HG02571 (cell line): ENCODE data around the gene ZCWPW2.

Experiments
- ATAC-seq: cut with Tn5 transposase; IDR thresholded peaks from one replicate; pipeline ENCODE4 v1.9.1; 2021; ENCODE audit warnings: mild to moderate bottlenecking, moderate library complexity; ENCODE audit not compliant: unreplicated experiment

The ZCWPW2 gene

DNA sequence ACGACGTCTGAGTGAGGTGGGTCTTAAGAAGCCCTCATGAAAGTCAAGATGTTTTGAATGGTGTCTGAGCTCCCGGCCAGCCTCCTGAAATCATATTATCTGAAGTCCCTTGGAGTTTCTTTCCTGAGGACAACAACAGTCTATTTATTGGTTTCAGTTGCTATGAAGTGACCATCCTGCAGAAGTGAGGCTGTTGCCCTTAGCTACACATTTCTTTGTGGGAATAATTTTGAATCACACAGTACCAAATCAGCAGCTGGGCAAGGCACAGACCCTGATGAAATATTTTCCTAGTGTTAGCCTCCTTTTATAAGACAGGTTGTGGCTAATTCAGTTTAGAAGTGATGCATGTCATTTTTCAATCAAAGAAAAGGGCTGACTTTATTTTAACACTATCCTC is 220.8 kb downstream of the ZCWPW2 start:
- no peak for ATAC-seq

DNA sequence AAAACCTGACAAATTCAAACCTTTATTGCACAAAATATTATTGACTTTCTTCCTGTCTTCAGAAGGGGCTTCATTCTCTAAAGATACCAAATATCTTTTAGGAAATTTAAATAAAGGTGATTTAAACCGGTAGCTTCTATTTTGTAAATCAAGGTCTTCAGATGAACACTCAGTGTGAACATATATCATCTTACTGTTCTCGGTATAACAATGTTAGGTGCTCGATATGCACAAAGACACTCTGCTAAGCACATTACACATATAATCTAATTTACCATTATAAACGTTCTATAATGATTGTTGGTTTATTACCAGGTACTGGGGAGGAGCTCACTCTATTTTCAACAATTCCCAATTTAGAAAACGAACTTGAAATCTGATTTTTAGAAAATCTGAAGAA is 225.5 kb downstream of the ZCWPW2 start:
- no peak for ATAC-seq

GRCh38 chr3:28575100-28575745 is 226.7 kb downstream of the ZCWPW2 start:
- no peak for ATAC-seq
